Measurements from ENCODE around the gene IFITM2.
"Not testable (repeated sequence)": the region's sequence is repeated elsewhere in the genome, so short reads cannot be mapped to it uniquely, and the experiment has no call there.

The IFITM2 gene

DNA sequence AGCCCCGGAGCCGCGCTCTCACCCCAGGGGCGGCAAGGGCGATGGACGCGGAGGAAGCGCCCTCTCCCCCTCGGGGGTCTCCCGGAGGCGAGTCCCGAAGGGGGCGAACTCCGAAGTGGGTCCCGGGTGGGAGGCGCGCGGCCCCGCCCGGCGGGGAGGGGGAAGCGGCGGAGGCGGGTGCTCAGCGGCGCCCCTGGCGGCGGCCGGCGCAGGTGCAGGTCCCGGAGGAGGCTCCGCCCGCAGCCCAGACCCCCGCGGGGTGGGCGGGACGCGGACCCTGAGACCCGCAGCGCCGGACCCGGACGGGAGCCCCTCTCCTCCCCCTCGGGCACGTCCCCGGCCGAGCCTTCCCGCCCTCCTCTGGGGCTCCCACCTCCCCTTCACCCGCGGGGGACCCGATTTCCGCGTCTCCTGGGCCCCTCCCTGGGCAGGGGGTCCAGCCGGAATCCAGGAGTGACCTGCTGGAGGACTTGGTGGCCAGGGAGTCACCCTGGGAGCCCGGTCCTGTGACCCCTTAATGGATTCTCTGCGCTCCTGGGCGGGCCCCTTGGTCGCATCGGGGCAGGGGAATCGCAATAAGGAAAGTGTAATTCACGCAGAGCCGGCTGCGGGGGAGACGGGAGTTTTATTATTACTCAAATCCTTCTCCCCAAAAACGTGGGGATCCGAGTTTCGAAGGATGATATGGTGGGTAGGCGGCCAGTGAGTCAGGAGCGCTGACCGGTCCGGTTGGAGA, 3.6 kb downstream of the IFITM2 start:
- DNase-seq, result not testable (repeated sequence)

DNA sequence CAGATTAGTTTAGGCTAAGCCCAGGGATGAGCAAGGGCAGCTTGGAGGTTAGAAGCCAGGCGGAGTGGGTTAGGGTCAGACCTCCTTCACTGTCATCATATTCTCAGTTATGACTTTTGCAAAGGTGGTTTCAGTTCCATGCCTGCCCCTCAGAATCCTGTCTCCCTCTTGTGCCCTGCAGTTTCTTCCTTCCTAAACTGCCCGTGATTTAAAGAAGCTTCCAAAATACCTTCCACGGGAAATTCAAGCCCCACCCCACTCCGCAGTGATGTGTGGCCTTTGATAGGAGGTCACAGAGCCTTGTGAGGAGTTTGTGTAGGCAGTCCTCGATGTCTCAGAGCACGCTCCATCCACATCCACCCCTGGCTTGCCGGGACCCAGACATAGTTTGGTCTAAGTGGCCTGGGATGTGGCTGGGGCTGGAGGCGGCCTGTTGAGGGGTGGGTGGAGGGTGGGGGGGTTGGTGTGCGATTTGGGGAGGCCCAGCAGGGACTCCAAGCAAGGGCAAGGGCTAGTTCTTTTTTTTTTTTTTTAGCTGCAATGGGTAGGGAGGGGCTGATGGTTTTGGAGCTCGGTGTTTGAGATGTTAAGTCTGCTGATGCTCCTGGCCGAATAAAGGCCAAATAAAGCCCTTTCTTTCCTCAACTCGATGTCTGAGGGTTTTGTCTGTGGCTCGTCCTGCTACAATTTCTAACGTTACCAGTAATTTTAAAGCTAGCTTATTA, 4.6 kb downstream of the IFITM2 start:
- DNase-seq, result no peak

DNA sequence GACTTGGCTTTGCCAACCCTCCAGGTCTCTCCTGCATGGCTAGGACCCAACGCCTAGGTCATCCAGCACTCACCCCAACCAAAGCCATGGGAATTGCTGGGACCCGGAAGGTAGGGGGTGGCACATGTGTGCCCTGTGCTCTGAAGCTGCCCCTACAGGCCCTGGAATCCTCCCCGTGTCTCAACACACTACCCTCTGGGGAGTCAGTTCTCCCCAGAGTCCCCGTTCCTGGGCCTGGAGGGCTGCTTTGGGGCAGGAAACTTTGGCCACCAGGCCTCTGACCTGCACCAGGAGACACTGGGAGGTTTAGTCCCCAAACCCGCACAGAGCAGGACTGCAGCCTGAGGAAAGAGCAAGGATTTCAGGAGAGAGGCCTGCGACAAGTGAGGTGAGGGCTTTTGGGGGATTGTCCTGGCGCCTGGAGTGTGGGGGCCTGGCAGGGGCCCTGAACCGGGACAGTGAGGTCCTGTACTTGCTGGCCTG, 5.7 kb downstream of the IFITM2 start:
- no peak for DNase-seq

- DNase-seq, result no peak
Observed at GRCh38 chr11:313787-314553, 6.4 kb downstream of the IFITM2 start, which contains the start of gene IFITM1. Gene IFITM1, plus strand, starts transcription at chr11:314040. Its CDS starts 131 bp downstream, at chr11:314171.

DNA sequence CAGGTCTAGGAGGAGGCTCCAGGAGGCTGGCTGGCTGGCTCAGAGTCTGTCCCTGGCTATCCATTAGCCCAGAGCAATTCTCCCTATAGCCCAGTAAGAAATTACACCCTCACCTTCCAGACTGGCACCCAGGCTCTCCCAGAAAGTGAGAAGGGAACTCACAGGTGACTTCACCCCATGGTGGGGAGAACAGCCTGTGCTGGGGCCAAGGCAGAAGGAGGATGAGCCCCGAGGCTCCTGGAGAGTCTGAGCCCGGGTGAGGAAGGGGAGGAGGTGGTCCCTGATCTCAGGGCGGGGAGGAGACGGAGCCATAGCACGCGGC, 6.9 kb downstream of the IFITM2 start:
- DNase-seq, result not testable (repeated sequence)

DNA sequence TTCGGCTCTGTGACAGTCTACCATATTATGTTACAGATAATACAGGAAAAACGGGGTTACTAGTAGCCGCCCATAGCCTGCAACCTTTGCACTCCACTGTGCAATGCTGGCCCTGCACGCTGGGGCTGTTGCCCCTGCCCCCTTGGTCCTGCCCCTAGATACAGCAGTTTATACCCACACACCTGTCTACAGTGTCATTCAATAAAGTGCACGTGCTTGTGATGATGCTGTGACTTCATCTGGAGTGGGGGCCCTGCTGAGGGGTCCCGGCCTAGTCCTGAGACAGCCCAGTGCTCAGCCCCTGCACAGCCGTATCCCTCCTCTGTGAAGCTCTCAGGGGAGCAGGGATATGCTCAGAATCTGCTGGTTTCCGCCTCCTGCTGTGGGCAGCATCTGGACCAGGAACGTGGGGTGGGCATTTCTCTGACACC, 7.5 kb downstream of the IFITM2 start:
- DNase-seq, result no peak

DNA sequence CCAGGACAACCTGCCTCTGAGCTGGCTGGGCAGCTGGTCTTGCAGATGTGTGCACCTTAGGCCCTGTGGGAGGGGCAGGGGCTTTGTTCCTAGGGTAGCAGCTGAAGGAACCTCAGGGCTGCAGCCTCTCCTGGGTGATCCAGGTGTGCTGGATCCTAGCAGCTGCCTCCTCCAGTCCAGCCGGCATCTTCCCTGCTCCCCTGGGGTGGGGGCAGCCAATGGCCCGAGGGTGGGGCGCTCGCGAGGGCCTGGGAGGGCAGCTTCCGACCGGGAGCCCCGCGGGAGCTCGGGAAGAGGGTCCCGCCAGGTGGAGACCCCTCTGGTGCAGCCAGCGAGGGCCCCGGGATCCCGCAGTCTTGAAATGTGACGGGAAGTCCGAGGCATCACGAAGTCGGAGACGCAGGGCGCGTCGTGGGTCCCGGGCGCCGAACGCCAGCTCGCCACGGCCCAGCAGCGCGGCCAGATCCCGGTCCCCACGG, 7.9 kb downstream of the IFITM2 start:
- DNase-seq, result no peak

- DNase-seq, result no peak
Observed at GRCh38 chr11:316031-316701, 8.6 kb downstream of the IFITM2 start.

- no peak for DNase-seq
Observed at GRCh38 chr11:316891-317301, 9.3 kb downstream of the IFITM2 start.

- not testable (repeated sequence) for DNase-seq
Observed at GRCh38 chr11:317668-318404, 10.2 kb downstream of the IFITM2 start.

GRCh38 chr11:318405-319120, 10.9 kb downstream of the IFITM2 start:
- DNase-seq, result not testable (repeated sequence)

- not testable (repeated sequence) for DNase-seq
Observed at GRCh38 chr11:319121-319887, 11.7 kb downstream of the IFITM2 start.

DNA sequence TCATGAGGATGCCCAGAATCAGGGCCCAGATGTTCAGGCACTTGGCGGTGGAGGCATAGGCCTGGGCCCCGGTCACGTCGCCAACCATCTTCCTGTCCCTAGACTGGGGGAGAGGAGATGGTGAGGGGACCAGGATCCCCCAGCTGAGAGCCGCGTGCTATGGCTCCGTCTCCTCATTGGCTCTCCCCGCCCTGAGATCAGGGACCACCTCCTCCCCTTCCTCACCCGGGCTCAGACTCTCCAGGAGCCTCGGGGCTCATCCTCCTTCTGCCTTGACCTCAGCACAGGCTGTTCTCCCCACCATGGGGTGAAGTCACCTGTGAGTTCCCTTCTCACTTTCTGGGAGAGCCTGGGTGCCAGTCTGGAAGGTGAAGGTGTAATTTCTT, 12.3 kb downstream of the IFITM2 start:
- not testable (repeated sequence) for DNase-seq

GRCh38 chr11:324156-324555, 16.5 kb downstream of the IFITM2 start:
- DNase-seq, result no peak

DNA sequence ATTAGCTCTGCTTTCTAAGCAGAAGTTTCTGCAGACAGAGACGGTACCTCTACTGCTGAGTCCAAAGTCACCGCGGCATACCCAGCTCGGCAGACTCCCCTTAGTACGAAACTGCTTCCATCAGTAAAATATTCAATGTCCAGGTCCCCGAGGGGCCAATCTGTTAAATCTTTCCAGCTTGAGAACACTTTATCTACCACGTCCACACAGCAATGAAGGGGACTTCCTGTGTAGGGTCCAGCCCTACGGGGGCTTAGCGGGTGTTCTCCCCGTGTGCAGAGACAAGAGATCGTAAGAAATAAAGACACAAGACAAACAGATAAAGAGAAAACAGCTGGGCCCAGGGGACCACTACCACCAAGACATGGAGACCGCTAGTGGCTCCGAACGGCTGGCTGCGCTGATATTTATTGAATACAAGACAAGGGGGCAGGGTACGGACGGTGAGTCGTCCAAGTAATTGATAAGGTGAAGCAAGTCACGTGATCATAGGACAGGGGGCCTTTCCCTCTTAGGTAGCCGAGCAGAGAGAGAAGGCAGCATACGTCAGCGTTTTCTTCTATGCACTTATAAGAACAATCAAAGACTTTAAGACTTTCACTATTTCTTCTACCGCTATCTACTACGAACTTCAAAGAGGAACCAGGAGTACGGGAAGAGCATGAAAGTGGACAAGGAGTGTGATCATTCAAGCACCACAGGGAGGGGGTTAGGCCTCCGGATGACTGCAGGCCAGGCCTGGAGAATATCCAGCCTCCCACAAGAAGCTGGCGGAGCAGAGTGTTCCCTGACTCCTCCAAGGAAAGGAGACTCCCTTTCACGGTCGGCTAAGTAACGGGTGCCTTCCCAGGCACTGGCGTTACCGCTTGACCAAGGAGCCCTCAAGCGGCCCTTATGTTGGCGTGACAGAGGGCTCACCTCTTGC, 17.2 kb downstream of the IFITM2 start:
- DNase-seq, result not testable (repeated sequence)

- no peak for DNase-seq
Observed at GRCh38 chr11:325796-326591, 18.4 kb downstream of the IFITM2 start.

DNA sequence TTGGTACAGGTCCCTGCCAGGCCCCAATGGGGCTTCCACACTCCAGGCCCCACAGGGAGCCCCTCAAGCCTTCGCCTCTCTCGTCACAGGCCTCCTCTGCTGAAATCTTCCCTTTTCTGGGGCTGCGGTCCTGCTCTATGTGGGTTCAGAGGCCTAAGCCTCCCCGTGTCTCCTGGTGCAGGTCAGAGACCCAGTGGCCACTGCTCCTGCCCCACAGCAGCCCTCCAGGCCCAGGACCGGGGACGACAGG, 18.9 kb downstream of the IFITM2 start:
- DNase-seq, result no peak

- DNase-seq, result no peak
Observed at GRCh38 chr11:326842-327580, 19.4 kb downstream of the IFITM2 start.
